GM18498 (cell line): Measurements from ENCODE around the gene ZDHHC11.
A peak's percentile ranks its signal among the peaks of the same experiment; 100 is the strongest.

ENCODE experiments used
- ATAC-seq: cut with Tn5 transposase; IDR thresholded peaks from one replicate; pipeline ENCODE4 v1.9.1; 2021; ENCODE audit warnings: mild to moderate bottlenecking, moderate library complexity; ENCODE audit not compliant: unreplicated experiment

ZDHHC11 gene, protein sequence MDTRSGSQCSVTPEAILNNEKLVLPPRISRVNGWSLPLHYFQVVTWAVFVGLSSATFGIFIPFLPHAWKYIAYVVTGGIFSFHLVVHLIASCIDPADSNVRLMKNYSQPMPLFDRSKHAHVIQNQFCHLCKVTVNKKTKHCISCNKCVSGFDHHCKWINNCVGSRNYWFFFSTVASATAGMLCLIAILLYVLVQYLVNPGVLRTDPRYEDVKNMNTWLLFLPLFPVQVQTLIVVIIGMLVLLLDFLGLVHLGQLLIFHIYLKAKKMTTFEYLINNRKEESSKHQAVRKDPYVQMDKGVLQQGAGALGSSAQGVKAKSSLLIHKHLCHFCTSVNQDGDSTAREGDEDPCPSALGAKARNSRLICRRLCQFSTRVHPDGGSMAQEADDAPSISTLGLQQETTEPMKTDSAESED

DNA sequence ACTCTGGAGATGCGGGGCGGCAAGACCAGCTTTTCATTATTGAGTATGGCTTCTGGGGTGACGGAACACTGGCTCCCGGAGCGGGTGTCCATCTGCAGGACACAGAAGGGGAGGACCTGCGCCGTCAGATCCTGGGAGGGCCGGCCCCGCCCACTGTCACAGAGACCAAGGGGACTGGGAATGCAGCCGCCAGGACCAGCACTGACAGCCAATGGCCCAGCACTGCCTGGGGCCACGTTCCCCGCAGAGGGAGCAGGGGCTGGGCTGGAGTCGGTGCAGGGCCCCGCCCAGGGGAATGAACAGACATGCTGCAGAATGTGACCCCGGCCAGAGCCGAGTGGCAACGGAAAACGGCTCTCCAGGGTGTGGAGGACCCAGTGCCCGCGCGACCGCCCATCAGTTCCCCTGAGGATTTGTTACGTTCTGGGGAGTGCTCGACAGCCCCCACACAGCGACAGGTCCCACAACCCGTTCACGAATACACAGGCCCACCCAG is at the start of gene ZDHHC11:
Gene ZDHHC11, minus strand, starts transcription at position 476 of the 496 bp plus-strand sequence. Its CDS starts 384 bp downstream, at position 92.
- no peak for ATAC-seq

DNA sequence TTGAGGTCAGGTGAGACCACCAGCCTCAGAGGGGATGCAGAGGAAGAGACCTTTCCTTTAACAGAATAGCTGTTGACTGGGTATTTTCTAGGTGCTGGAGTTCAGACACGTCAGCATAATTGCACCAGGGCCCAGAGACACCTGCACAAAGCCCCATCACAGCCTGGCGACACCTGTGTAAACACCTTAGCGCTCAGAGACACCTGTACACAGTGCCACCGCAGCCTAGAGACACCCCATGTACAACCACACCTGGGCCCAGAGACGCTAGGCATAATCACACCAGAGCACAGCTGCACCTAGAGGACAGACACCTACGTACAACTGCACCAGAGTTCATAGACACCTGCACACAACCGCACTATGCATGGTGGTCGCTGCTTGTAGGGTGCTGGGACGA is 42.9 kb upstream of the ZDHHC11 start:
- no peak for ATAC-seq

DNA sequence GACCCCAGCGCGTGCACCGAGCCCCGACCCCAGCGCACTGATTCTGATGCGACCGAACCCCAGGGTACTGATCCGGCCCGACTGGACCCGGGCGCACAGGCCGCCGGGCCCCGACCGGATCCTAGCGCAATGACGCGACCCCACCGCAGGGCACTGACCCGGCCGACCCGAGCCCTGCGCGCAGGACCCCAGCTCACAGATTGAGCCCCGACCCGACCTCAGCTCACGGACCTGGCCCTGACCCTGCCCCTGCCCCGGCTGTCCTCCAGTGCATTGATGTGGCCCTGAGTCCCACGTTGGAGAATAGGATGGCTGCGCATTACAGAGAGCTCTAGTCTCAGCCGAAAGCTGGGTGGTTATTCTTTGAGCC is 42.3 kb upstream of the ZDHHC11 start:
- ATAC-seq, result peak; percentile 18

DNA sequence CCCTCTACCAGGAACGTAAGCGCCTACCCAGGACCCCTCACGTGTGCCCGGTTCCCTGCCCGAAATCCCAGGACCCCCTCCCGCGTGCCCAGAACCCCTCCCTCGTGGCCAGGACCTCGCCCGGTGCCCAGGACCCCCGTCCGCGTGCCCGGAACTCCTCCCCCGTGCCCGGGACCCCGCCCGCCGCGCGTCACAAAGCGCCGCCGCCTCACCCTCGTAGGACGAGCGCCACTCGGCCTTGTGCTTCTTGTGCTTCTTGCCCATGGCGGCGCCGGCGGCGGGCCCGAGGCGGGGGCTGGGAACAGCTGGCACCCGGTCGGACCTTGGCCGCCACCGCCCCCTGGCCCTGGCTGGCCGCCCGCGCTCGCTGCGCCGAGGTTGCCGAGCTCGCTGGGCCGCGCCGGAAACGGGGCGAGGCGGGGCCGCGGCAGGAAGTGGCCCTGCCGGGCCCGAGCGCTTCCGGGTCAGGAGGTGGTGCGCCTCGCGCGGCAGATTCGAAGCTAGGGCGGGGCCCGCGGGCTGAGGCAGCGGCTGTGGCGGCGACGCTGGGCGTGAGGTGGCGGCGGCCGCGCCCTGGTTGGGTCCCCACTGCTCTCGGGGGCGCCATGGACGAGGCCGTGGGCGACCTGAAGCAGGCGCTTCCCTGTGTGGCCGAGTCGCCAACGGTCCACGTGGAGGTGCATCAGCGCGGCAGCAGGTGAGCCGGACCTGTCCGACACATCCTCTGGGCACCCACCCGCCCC is 41.8 kb upstream of the ZDHHC11 start, which contains the start of the genes BRD9 and TRIP13:
Gene BRD9, minus strand, starts transcription at position 408 of the 743 bp plus-strand sequence. Its CDS starts 144 bp downstream, at position 264.
Gene TRIP13, plus strand, starts transcription at position 491 of the 743 bp plus-strand sequence. Its CDS starts 115 bp downstream, at position 606.
- peak; percentile 97 for ATAC-seq

DNA sequence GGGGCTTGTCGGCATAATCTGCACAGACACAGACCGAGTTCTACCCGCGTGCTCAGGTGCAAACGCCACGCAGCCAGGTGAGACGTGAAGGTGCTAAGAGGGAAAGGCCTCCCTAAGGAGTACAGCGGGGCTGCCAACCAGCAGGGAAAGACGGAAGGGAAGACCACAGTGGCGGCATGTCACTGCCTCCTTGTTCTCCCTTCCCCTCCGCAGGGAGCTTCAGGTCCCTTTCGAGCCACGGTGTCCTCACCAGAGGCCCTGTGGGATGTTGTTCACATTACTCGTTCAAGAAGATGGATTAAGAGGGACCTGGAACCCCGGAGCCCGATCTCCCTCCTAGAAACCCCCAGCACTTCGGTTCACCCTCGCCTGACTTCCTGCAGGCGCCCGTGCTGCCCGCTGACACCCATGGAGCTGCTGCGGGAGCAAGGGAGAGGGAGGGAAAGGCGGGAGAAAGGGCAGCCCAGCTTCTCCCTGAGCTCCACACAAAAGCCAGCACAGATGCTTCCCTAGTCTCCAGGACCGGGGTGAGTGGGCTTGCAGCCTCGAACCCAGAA is 41.1 kb upstream of the ZDHHC11 start:
- peak; percentile 9 for ATAC-seq

DNA sequence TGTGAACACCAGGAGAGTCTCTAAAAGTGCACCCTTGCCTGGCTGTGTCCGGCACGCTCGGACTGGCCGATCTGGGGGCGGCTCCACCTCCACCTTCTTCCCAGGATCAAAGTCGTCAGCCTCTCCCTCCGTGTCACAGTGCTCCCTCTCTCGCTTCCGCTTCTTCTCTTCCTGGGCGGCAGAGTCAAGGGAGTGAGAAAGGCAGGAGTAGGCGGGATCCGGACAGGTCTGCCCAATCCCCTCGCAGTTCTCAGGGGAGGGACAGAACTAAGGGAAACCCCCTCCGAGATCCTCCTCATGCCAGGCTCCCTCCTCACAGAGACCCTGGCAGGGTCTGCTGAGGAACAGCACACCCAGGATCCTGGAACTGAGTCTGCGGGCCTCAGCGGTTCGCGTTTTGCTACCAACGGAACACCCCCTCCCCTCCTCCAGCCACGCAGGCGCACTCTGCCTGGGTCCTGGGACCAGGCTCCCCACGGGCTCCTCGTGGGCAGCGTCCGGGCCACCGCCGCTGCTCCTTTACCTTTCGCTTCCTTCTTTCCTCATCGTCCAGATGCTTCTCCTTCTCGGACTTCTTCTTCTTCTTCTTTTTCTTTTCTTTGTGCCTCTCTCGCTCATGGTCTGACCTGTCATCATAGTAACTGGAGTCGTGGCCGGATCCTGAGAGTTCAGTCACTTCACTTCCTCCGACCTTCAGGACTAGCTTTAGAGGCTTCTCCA is 40.5 kb upstream of the ZDHHC11 start:
- ATAC-seq, result no peak

DNA sequence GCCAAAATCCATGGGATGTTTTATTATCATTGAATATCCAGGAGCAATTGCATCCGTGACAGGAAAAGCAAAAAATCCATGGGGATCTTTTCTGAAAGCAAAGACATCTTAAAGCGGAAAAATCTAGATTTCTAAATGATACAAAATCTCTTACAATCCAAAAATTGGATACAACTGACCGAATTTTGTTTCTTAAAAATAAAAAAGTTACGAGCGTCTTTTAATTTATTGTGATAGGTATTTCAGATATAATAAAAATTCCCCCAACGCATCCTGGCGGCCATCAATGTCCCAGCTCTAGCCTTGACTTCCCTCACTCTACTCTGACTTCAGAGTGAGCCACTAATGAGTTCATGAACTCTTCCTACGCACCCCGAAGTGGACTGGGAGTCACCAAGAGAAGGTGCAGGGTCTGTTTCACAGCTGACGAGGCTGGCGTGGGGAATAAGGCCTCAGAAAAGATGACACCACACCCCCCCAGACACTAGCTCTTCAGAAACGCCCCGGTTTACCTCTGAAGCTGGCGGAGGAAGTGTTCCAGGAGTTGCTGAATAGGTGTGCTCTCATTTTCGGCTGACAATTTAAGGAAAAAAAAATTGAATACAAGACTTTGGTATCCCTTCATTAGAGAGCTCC is 38.4 kb upstream of the ZDHHC11 start:
- ATAC-seq, result no peak

DNA sequence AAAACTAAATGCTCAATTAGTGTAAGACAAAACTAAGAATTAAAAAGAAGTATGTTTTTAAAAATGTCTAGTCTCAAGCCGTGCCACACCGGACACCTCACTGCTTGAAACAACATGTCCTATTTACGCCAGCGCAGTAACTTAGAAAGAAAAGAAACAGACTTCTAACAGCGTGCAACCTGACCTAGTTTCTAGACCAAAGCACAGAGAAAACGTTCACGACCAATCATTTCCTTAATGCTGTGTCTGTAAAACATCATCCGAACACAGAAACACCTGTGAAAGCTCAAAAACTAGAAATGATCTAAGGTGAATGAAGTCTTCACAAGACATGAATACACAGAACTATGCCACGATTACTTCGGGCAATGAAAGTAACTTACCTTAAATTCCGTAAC is 37.9 kb upstream of the ZDHHC11 start:
- ATAC-seq, result no peak

DNA sequence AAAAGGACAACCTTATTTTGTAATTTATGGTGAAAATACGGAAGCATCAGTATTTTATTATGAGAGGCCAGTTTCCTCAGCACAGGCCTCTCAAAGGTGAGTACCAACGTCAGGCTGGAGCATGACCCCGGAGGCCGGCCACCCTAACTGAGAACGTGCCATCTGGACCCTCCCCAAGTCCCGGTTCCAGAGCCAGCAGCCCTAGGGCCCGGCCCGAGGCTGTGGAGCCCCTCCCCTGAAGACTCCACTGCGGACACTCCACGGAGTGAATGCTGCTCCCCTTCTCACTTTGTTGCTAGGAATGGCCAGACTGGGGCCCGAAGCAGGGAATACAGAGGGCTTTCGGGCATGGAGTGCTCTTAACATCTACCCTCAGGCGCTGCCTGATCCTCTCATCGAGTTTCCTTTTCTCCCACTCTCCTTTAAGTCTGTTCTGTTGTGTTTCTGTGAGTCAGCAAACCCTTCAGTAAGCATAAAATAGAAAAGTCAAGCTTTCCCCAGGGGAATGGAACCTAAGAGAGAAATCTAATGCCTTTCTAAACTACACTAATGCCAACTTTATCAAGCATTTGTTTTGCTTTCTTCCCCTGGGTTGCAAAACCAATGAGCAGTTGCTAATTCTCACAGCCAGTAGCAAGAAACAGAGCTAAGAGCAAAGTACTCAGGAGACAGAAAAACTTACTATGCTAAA is 37.3 kb upstream of the ZDHHC11 start:
- ATAC-seq, result no peak

DNA sequence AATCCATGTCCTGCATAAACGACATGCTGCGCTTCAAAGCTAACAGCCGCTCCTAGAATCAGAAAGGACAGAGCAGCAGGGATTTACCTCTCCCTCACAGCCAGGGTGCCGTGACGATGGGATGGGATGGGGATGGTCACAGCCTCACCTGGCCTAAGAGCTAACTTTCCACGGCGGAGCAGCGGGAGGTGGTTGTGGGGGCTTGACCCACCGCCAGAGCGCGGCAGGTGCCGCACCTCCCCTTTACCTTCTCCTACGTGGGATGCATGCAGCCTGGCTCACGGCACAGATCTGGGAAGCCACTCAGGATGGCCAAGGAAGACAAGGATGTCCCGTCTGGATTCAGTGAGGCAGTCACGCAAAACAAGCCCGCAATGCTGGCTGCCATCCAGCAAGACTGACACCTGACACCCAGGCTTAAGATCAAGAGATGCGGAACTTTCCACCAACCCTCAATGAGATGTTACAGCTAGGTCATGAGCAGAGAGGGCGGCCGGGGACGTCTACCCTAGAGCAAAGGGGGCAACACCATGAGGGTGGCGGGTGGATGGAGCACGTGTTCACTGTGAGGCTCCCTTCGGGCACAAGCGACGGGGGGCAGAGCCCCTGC is 36.0 kb upstream of the ZDHHC11 start:
- ATAC-seq, result no peak

DNA sequence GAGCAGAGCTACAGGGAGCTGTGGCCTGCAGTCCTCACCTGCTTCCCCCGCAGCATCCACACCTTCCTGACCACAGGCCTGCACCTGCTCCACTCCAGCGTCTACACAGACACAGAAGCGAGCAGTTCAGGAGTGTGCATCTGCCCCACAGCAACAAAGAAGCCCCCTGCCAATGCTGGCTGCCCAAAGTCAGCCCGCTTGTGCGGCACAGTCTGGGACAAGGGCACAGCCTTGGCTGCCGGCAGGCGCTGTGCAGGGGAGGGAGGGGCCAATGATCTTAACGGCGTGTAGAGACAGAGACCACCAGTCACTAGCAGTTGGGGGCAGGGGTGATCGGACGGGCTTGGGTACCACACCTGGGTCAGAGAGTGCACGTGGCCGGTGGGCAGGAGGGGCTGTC is 35.2 kb upstream of the ZDHHC11 start:
- no peak for ATAC-seq

DNA sequence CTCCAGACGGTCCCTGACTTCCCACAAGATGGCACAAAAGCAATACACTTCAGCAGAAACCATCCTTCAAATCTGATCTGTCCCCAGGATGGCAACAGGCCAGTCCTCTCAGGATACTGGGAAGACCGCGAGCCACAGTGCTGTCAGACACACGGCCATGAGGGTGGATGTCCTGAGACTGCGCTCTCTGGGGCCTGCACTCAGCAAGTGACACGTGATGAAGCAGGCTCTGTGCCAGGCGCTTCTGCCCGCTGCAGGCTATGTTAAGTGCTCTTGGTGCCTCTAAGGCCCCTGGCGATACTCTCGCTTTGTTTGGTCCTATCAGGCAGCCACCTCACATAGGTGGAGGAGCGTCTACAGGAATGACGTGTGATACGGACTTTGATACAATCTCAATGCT is 34.7 kb upstream of the ZDHHC11 start:
- no peak for ATAC-seq

DNA sequence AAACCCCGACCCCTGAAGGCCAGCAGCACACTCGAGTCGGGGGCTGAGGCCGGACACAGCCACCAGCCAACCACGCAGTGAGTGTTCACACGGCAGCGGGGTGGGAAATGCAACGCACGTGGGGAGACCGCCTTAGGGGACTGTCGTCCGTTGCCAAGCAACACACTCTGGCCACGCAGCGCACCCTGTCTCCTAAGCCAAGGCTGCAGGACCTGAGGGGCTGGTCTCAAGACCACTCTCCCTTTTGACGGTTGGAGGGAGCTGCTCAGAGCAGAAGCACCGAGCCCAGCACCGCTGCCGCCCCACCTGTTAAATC is 34.3 kb upstream of the ZDHHC11 start:
- ATAC-seq, result no peak

DNA sequence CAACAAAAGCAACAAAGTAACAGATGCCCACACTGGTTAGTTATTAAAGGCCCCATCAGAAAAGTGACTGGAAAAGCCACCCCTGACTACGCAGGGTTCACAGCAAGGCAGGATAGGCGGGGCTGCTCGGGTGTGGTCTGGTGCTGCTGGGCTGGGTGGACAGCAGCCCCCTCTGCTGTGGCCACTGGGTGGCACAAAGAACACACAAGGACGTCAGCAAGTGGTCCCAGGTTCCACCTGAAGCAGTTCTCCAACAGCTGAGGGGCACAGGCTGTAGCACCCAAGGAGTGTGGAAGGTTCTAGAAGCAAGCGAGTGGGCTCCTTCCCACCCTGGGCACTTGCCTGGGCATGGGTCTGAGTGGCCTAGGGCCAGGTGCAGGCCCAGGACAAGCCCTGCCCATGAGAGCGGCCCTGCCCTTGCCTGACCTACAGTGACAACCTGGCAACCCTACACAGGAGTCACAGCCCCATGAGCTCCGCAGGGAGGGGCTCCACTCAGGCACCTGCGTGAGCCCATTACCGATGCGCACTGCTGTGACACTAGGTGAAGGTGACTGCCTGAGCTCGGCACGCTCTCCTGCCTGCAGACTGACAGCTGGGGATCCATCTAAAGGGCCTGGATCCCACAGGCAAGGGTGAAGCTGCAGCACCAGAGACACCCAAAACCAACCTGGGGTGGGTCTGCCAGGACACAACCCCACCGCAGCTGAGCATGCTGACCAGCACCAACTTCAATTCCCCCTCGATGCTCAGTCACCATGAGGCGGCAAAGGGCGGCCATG is 33.8 kb upstream of the ZDHHC11 start:
- no peak for ATAC-seq

DNA sequence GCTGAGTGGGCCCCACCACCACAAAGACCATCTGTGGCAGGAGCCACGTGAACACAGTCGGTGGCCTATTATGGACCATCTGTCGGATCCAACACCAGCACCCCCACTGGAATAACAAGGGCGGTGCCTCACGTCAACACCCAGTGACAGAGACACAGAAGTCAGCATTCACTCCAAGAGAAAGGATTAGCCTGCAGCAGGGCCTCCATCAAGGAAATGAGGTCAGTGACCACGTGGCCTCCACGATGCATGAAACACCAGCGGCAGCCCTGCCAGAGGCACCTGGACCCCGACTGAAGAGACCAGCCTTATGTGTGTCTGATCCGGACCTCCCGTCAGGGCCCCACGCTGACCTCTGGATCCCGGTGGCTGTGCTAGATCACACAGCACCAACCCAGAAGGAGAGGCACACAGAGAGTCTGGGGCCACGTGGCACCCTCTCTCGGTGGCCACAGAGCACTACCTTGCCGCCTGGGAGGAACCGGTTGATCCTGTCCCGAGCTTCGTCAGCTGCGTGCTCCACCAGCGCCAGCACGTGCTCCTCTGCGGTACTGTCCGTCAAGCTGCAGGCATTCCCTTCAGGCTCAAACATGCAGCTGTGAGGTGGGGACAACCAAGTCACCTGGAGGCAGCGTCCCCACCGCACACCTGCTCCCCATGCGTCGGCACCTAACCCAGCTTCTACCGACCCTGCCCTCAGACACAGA is 32.8 kb upstream of the ZDHHC11 start:
- no peak for ATAC-seq

DNA sequence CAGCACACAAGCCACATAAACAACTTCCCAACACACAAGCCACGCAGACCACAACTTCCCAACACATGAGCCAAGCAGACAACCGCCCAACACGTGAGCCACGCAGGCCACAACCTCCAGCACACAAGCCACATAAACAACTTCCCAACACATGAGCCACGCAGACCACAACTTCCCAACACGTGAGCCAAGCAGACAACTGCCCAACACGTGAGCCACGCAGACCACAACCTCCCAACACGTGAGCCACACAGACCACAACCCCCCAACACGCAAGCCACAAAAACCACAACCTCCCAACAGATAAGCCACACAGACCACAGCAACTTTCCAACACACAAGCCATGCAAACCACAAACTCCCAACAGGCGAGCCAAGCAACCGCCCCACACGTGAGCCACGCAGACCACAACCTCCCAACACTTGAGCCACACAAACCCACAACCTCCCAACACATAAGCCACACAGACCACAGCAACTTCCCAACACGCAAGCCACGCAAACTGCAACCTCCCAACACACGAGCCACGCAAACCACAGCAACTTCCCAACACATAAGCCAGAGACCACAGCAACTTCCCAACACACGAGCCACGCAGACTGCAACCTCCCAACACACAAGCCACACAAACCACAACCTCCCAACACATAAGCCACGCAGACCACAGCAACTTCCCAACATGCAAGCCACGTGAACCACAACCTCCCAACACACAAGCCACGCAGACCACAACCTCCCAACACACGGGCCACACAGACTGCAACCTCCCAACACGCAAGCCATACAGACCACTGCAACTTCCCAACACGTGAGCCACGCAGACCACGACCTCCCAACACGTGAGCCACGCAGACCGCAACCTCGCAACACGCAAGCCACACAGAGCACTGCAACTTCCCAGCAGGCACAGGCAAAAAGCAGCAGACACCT is 31.7 kb upstream of the ZDHHC11 start:
- ATAC-seq, result no peak

DNA sequence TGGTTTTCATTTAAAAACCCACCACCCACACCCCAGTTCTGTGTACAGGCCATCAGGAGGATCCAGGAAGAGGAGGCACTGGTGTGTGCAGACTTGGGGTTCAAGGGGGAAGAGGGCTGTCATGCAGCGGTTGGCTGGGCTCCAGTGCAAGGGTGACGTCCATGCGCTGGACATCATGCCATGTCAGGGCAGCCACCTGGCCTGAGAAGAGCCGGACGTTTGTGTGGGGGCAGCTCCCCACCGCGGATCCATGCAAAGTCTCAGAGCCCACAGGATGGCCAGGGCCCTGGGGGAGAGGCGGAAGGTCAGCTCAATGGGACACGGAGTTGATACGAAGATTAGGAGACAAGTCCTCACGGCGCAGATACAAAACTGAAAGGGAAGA is 30.8 kb upstream of the ZDHHC11 start:
- no peak for ATAC-seq
